HG02852 (cell line): ENCODE results near the gene AGTPBP1.
"Not testable (repeated sequence)": the region's sequence is repeated elsewhere in the genome, so short reads cannot be mapped to it uniquely, and the experiment has no call there.

Experiments
- ATAC-seq: cut with Tn5 transposase; IDR thresholded peaks from one replicate; pipeline ENCODE4 v1.9.1; 2021; ENCODE audit warnings: mild to moderate bottlenecking, moderate library complexity; ENCODE audit not compliant: unreplicated experiment

Gene AGTPBP1

GRCh38 chr9:85723215-85723614, 18.5 kb downstream of the AGTPBP1 start:
- ATAC-seq = no peak

- ATAC-seq = not testable (repeated sequence)
Measured at GRCh38 chr9:85719411-85719810, 22.3 kb downstream of the AGTPBP1 start.

GRCh38 chr9:85717818-85718217, 23.9 kb downstream of the AGTPBP1 start:
- not testable (repeated sequence) for ATAC-seq

DNA sequence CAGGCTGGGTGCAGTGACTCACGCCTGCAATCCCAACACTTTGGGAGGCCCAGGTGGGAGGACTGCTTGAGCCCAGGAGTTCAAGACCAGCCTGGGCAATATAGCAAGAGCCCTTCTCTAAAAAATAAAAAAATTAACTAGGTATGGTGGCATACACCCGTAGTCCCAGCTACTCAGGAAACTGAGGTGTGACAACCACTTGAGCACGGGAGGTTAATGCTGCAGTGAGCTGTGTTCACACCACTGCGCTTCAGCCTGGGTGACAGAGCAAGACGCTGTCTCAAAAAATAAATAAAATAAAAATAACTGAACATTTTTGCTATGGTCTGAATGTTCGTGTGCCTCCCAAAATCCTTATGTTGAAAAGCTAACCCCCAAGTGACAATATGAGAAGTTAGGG, 24.5 kb downstream of the AGTPBP1 start:
- ATAC-seq = no peak

DNA sequence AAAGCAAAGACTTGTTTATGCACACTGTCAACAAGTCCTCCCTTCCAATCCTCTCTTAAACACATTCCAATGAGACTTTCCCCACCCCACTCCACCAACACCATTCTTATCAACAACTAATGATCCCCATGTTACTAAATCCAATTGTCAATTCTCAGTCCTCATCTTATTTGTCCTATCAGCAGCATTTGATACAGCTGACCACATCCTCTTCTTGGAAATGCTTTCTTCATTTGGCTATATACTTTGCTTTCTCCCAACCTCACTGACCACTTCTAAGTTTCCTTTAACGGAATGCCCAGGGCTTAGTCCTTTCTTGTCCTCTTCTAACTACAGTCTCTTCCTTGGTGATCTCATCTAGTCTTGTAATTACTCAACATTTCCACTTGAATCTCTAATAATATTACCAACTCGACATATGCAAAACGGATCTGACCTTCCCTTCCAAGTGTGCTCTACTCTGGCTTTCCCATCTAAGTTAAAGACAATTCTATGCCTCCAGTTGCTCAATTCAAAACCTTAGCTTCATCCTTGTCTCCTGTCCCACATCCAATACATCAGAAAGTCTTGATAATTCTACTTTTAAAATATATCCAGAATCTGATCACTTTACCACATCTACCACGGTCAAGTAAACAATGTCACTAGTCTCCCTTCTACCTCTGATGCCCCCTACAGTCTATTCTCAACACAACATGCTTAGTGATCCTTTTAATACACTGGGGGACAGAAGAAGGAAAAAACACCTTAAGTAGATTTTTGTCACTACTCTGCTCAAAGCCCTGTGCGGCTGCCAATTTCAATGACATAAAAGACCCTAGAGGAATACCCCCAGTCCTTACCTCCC, 25.5 kb downstream of the AGTPBP1 start:
- peak; percentile 57 for ATAC-seq

DNA sequence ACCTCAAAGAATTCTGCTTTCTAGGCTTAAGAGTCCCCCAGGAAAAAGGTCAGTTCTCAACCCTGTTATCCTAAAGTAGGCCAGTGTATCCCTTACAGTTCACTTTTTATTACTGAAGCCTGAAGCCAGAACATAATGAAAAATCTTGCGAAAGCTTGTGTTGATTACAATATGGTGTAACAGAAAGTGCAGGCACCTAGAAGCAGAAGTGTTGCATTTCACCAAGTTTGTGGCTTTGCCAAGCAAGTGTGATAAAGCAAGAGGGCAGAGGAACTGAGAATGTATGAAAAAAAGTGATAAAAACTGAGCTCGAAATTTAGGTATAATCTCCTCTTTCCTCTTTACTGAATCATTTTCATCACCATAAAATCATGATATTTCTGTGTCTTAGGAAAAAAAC, 26.2 kb downstream of the AGTPBP1 start:
- peak; percentile 51 for ATAC-seq

DNA sequence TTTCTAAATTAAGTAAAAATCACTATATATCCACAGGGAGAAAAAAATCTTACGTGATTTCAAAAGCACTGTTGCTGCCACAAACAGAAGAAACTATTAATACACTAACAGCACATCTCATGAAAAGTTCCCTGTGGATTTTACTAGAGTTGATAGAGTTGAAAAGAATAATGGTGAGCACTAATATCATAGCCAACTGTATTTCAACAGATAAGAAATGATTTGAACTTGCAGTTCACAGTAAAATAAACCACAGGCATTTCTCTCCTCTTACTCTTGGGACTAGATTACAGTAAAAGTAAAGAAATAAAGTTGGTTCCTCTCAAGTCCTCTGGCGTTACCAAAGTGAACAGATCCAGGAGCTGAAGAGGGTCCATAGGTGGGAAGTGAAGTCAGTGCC, 27.9 kb downstream of the AGTPBP1 start:
- no peak for ATAC-seq

- ATAC-seq = no peak
Measured at GRCh38 chr9:85704744-85705143, 37.0 kb downstream of the AGTPBP1 start.

- no peak for ATAC-seq
Measured at GRCh38 chr9:85703398-85703797, 38.4 kb downstream of the AGTPBP1 start.

DNA sequence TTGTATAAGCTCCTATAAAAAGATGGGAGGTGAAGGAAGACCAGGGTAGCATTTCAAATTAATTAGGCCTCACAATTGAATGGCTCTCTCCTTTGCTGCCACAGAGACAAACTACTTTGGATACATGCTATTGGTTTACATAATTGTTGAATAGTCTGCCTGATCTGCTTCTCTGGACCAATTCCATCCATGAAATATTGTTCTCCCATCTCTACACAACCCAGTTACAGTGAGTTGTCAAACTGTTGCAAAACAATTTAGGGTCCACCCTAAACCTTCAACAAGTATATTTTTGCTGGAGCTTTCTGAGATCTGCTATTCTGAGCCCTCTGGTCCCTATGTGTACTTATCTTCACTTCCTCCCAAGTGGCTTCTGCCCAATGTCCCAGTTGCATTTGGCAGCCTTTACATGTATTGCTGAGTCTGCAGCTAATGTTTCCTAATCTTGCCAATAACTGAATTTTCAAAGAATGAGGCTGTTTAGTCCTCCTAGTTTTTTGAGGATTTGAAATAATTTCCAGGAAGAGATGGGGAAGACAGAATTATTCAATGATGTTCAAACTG, 38.9 kb downstream of the AGTPBP1 start:
- no peak for ATAC-seq

GRCh38 chr9:85702191-85702590, 39.6 kb downstream of the AGTPBP1 start:
- no peak for ATAC-seq

DNA sequence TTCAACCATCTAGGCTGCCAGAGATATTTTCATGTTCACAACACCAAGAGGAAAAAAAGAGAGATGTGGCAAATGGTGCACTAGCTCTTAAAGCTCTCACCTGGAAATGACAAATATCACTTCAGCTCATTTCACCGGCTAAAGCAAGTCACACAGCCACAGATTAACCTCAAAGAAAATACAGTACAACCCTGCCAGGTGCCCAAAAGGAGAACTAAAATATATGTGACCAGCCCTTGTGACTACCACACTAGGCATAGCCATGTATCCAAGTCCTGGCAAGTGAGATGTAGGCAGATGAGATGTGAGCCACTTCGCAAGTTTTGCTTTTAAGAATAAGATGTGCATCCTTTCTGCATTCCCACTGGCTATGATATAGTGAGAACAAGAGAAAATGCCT, 41.4 kb downstream of the AGTPBP1 start:
- ATAC-seq = no peak

GRCh38 chr9:85688361-85688760, 53.4 kb downstream of the AGTPBP1 start:
- no peak for ATAC-seq

- no peak for ATAC-seq
Measured at GRCh38 chr9:85685081-85685480, 56.7 kb downstream of the AGTPBP1 start.

DNA sequence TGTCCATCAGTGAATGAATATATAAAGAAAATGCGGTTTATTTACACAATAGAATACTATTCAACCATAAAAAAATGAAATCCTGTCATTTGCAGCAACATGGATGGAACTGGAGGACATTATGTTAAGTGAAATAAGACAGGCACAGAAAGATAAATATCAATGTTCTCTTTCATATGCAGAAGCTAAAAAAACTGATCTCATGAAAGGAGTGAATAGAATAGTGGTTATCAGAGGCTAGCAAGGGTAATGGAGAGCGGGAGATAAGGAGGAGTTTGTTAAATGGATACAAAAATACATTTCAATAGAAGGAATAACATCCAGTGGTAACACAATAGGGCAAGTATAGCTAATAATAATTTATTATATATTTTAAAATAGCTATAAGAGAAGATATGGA, 65.0 kb downstream of the AGTPBP1 start:
- ATAC-seq = no peak

GRCh38 chr9:85667374-85667773, 74.4 kb downstream of the AGTPBP1 start:
- no peak for ATAC-seq

- no peak for ATAC-seq
Measured at GRCh38 chr9:85666086-85666485, 75.7 kb downstream of the AGTPBP1 start.

GRCh38 chr9:85662573-85662972, 79.2 kb downstream of the AGTPBP1 start:
- ATAC-seq = no peak

- ATAC-seq = no peak
Measured at GRCh38 chr9:85658716-85659115, 83.0 kb downstream of the AGTPBP1 start.

DNA sequence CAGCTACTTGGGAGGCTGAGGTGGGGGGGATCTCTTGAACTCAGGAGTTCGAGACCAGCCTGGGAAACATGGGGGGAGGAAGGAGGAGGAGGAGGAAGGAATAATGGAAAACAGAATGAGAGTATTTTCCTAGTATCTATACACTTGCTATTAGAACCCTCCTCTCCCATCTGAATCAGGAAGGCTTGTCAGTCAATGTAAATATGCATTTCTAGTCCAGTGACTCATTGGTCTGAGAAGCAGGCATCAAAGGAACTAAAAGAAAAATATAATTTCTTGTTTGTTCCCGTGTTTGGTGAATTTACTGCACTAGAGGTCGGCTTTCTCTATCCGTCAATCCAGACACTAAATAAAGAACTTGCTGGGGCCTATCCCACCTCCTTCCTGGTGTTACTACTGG, 88.6 kb downstream of the AGTPBP1 start:
- ATAC-seq = no peak

- ATAC-seq = peak; percentile 91
Measured at GRCh38 chr9:85647571-85647970, 94.2 kb downstream of the AGTPBP1 start.

DNA sequence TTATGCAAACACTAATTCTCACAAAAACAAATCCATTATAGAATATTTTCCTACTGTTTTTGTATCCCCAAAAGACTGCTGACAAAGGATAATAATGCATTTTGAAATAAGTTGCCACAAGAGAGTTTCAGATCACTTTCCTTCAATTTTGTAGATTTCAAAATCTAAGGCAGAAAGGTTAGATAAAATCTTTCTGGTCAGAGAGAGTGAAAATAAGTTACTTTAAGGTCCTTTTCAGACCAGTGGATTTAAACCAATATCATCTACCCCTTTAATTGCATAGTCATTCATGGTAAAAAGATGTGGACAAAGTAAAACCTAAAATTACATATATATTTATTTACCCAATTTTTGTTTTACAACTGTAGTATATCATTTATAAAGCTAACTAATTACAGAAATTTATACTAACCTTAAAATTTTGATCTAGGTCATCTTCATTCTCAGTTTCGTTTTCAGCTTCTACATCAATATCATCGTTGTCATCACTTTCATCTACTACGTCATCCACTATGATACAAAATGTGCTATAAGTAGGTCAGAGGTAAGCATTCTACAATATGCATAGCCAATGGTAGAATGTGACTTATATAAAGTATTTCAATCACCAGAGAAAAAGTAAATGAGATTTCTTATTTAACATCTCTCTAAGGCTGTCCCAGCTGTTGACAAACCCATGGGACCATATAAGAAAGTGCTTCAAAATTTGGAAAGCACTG, 95.7 kb downstream of the AGTPBP1 start:
- ATAC-seq = no peak
